Measurements from ENCODE around the gene ZGRF1.

Gene ZGRF1

GRCh38 chr4:112511093-112511802 lies 125.5 kb downstream of the ZGRF1 start:
- Histone ChIP-seq H3K27ac (no peak overlapping the region), H3K36me3 (ENCODE audit: insufficient read depth) (no peaks in the 10 kb centered on the region), H3K4me1 (ENCODE audit: low read depth, poor library complexity, severe bottlenecking) (peaks cover 11% of the 10 kb centered on the region), H3K4me2 (no peak overlapping the region), H3K27me3 (ENCODE audit: insufficient read depth, low read depth) (no peaks in the 10 kb centered on the region), H2AFZ (ENCODE audit: low read depth) (no peak overlapping the region), H3K79me2 (ENCODE audit: insufficient read depth, low read depth) (no peaks in the 10 kb centered on the region), H3K4me3 (IDR thresholded peaks at IDR 0.05; ENCODE audit: insufficient read depth, low read depth, low read length) (no peak overlapping the region), H3K9ac (no peak overlapping the region), H4K20me1 (ENCODE audit: insufficient read depth) (no peaks in the 10 kb centered on the region)
- no peak for TF ChIP-seq CTCF (conservative IDR thresholded peaks at IDR 0.05; ENCODE audit: low read depth, low read length)

- H3K4me1 ChIP-seq (ENCODE audit: low read depth, poor library complexity, severe bottlenecking): peaks cover 11% of the 10 kb centered on the region
- no peak overlapping the region for H3K4me2 ChIP-seq
- H3K27me3 ChIP-seq (ENCODE audit: insufficient read depth, low read depth): no peaks in the 10 kb centered on the region
- no peaks in the 10 kb centered on the region for H3K79me2 ChIP-seq (ENCODE audit: insufficient read depth, low read depth)
- H3K36me3 ChIP-seq (ENCODE audit: insufficient read depth): no peaks in the 10 kb centered on the region
- no peak overlapping the region for H3K4me3 ChIP-seq (IDR thresholded peaks at IDR 0.05; ENCODE audit: insufficient read depth, low read depth, low read length)
- H2AFZ ChIP-seq (ENCODE audit: low read depth): no peak overlapping the region
- no peak overlapping the region for H3K27ac ChIP-seq
- no peaks in the 10 kb centered on the region for H4K20me1 ChIP-seq (ENCODE audit: insufficient read depth)
- no peak overlapping the region for H3K9ac ChIP-seq
- TF ChIP-seq CTCF (conservative IDR thresholded peaks at IDR 0.05; ENCODE audit: low read depth, low read length): no peak
These were observed 126.2 kb downstream of the ZGRF1 start for GRCh38 chr4:112510291-112511092.

GRCh38 chr4:112509243-112510141 lies 127.2 kb downstream of the ZGRF1 start:
- Histone ChIP-seq H3K4me2 (no peak overlapping the region), H4K20me1 (ENCODE audit: insufficient read depth) (no peaks in the 10 kb centered on the region), H3K36me3 (ENCODE audit: insufficient read depth) (no peaks in the 10 kb centered on the region), H3K4me3 (IDR thresholded peaks at IDR 0.05; ENCODE audit: insufficient read depth, low read depth, low read length) (no peak overlapping the region), H3K9ac (no peak overlapping the region), H2AFZ (ENCODE audit: low read depth) (no peak overlapping the region), H3K4me1 (ENCODE audit: low read depth, poor library complexity, severe bottlenecking) (peaks cover 11% of the 10 kb centered on the region), H3K27ac (no peak overlapping the region), H3K27me3 (ENCODE audit: insufficient read depth, low read depth) (no peaks in the 10 kb centered on the region), H3K79me2 (ENCODE audit: insufficient read depth, low read depth) (no peaks in the 10 kb centered on the region)
- no peak for TF ChIP-seq CTCF (conservative IDR thresholded peaks at IDR 0.05; ENCODE audit: low read depth, low read length)

- Histone ChIP-seq H2AFZ (ENCODE audit: low read depth) (no peak overlapping the region), H3K9ac (no peak overlapping the region), H3K36me3 (ENCODE audit: insufficient read depth) (no peaks in the 10 kb centered on the region), H3K27me3 (ENCODE audit: insufficient read depth, low read depth) (no peaks in the 10 kb centered on the region), H3K4me3 (IDR thresholded peaks at IDR 0.05; ENCODE audit: insufficient read depth, low read depth, low read length) (no peak overlapping the region), H4K20me1 (ENCODE audit: insufficient read depth) (no peaks in the 10 kb centered on the region), H3K4me1 (ENCODE audit: low read depth, poor library complexity, severe bottlenecking) (peaks cover 3% of the 10 kb centered on the region), H3K27ac (no peak overlapping the region), H3K4me2 (no peak overlapping the region), H3K79me2 (ENCODE audit: insufficient read depth, low read depth) (no peaks in the 10 kb centered on the region)
- no peak for TF ChIP-seq CTCF (conservative IDR thresholded peaks at IDR 0.05; ENCODE audit: low read depth, low read length)
These were observed 128.4 kb downstream of the ZGRF1 start for GRCh38 chr4:112508356-112508755.
